ENCODE data around the gene KRT73.

GRCh38 chr12:52606581-52607218 is 11.7 kb downstream of the KRT73 start:
- TF ChIP-seq ZNF263 (CRISPR knock-in tag; IDR thresholded peaks at IDR 0.05; ENCODE audit: low read depth) (no peak), CTCF (IDR thresholded peaks at IDR 0.05) (no peak), ZNF138 (CRISPR knock-in tag; conservative IDR thresholded peaks at IDR 0.05) (no peak)
